Stimulated activated CD4-positive, alpha-beta T cell treated with anti-CD3 and anti-CD28 coated beads, TNF-alpha, amount 100 ng/mL, for 4 hours (primary cell): ENCODE data around the gene CXCL8.
"Not testable (repeated sequence)": the region's sequence is repeated elsewhere in the genome, so short reads cannot be mapped to it uniquely, and the experiment has no call there.

ENCODE experiments used
- DNase-seq, 3 experiments: peaks; one replicate each; pipeline ENCODE4 v3.0.0-alpha.2; 2020; ENCODE audit warnings: low read depth in 3 of 3

CXCL8 gene

DNA sequence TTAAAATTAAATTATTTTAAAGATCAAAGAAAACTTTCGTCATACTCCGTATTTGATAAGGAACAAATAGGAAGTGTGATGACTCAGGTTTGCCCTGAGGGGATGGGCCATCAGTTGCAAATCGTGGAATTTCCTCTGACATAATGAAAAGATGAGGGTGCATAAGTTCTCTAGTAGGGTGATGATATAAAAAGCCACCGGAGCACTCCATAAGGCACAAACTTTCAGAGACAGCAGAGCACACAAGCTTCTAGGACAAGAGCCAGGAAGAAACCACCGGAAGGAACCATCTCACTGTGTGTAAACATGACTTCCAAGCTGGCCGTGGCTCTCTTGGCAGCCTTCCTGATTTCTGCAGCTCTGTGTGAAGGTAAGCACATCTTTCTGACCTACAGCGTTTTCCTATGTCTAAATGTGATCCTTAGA is at the start of gene CXCL8:
Gene CXCL8 (plus strand): TSS at position 217 of the 426 bp plus-strand sequence. CDS start 90 bp downstream, at position 307.
- DNase-seq: no peak

DNA sequence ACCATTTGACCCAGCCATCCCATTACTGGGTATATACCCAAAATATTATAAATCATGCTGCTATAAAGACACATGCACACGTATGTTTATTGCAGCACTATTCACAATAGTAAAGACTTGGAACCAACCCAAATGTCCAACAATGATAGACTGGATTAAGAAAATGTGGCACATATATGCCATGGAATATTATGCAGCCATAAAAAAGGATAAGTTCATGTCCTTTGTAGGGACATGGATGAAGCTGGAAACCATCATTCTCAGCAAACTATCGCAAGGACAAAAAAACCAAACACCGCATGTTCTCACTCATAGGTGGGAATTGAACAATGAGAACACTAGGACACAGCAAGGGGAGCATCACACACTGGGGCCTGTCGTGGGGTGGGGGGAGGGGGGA is 49.2 kb upstream of the CXCL8 start:
- DNase-seq: not testable (repeated sequence)

DNA sequence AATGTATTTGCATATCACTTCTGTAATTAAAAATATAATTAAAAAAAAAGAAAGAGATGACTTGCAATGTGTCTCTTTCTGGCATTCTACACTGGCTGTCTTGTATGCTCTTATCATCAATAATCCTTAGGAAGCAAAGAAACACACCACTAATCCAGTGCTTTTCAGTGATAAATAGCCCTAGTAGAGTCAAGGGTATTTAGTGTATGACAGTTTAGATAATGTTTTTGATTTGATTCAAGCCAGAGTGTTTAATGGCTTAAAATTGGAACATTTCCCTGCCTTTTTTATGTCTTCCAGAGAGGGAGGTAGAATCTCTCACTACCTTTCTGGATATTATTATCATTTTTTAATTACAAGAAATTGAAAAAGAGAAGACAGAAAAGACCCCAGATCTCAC is 48.6 kb upstream of the CXCL8 start:
- DNase-seq: no peak

DNA sequence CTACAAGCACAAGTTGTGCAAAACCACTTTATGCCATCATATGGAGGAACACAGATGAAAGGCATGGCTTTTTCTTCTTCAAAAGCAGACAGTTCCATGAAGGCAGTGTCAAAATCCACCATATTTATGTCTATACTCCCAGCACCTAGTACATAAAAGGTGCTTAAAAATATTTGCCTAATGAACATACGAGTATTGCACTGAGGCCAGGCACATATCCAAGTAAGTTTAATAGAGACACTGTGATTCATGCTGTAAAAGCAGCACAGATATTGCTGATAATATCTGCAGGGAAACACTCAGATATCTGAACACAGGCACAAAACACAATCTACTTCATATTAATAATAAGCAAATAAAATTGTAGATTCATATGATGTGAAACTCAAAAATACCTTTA is 48.1 kb upstream of the CXCL8 start:
- no peak for DNase-seq

DNA sequence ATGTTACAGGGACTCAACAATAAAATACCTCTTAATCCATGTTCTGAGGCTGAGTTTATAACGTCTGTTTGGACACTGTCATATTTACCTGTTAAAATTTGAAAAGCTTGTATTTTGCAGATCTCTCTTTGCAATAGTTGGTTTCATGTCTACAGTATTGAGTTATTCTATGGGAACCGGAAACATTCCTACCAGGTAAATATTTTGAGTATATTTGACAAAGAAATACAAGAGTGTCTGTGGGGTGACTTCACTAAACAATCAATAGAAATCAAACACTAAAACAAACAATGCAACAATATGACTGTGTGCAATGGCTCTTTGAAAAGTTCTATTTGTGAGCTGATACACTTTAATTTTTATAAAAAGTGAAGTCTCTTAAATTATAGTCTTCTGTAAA is 47.7 kb upstream of the CXCL8 start:
- no peak for DNase-seq

DNA sequence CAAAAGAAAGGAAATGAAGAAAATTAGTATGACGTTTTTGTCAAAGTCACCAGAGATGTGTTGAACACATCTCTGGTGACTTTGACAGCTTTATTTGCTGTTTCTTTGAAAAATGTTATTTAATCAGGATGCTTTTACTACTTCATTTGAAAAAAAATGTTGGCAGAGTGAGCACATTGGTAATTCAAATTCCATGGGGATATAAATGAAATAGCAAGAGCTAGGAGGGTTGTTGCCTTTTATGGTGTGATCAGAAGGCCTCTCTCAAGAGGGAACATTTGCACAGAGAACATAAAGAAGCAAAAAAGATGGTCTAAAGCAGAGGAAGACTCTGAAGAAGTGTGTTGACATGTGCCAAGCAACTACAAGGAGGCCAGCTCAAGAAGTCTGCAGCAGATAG is 46.6 kb upstream of the CXCL8 start:
- no peak for DNase-seq

DNA sequence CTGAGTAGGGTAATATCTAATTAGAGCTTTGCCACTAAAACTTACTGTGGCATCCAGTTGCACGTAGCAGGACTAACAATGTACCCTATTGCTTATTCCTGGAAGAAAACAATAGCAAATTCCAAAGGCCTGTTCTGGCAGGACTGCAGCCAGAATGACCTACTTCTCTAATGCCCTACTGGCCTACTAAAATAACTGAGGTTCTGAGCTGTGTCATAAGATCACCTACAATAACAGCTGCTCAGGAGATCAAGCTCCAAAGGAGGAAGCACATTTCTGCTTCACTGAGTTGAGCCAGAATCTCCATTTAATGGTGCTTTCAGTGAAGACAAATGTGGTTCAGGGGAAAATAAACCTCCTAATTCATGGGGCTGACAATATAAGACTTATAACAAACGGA is 42.2 kb upstream of the CXCL8 start:
- DNase-seq: no peak

DNA sequence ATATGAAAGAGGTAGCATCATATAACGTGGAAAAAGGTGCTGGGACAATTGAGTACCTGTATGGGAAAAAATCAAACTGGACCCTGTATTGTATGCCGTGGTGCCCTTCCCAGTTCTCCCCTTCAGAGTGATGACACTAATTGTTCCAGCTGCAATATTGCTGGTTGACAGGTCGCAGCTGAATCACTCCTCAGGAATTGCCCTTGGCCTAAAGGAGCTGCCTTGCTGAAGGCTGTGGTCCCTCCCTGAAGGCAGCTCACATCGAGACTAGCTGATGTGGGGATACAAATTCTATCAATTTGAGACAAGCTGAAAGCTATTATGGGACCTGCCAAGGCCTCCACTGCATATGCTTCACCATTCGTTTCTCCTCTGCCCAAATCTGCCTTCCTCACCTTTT is 39.3 kb upstream of the CXCL8 start:
- DNase-seq: no peak

DNA sequence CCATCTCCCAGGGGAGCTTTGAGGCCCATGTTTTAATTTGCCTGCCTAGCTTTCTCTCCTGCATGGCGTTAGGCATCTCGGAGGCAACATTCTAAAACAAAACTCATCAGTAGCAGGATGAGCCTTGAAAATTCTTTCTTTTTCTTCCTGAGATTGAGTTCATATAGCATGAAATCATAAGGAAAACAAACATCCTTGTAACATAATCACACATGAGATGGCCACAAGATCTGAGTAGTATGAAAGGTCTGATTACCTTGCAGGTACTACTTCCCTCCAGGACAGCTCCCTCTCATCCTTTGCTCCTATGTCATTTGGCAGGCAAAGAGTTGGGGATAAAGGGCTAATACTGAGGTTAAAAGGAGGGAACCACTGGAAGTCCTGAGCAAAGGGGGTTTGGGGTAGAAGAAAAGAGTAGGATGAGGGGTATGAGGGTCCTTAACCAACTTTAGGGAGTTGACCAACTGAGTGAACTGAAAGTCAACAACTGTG is 37.5 kb upstream of the CXCL8 start:
- no peak for DNase-seq

DNA sequence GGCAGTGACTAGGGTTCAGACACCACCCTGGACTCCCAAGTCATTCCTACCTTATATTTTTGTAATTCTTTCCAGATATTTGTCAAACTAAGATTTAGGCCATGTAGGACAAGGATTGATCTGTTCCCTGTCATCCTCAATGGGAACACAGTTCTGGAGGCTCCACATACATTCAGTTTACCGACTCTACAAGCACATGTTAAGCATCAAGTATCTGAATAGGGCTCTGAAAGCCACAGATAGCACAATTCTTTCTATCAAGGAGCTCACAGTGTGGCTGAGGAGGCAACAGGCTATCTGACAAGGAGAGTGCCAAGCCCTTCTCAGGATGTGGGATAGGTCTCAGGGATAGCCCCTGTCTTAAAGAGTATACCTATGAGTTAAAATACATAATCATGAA is 37.0 kb upstream of the CXCL8 start:
- no peak for DNase-seq

DNA sequence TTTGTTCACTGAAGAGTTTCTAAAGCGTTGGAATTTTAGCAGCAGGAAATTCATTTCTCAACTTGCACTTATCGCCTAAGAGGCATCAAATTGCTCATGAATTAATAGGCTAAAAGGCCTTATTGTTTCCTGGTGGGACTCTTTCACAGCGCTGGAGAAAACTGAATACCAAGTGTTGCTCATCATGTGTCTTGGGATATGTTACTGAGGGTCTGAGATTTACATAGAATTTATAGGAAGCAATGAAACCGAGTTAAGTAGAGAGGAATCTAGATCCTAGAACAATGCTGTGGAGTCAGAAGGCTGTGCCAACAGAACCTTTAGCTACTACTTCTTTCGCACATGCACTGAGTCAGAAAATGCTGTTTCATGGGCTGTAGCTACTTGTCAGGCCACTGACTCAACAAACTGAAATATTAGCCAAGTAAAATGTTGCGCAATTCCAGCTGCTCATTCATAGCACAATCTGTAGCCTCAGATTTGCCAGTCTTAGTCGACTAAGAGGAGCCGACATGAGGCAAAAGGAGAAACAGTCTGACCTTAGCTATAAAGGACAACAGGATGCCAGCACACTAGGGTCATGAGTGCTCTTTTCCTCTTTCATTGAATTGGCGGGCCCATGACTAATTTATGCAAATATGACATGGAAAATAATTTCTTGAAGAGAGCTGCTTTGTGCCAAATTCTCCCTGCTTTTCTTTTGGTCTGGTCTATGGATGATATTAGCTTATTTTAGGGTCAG is 35.9 kb upstream of the CXCL8 start:
- no peak for DNase-seq

DNA sequence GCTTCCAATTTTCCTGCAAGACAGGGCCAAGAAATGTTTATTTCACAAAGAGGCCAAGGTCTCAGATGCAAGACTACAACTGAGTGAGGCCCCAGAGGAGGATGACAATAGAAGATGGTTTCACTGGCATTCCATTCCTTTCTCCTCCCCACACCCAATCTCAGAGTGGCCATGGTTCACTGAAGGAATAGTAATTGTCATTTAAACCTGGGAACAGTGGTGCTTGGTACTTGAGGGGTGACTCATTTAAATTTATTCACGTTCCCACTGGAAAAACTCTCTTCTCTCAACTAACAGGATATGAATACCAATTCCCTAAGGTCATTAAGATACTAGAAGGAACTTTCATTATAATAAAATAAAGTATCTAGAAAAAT is 35.3 kb upstream of the CXCL8 start:
- DNase-seq: no peak

DNA sequence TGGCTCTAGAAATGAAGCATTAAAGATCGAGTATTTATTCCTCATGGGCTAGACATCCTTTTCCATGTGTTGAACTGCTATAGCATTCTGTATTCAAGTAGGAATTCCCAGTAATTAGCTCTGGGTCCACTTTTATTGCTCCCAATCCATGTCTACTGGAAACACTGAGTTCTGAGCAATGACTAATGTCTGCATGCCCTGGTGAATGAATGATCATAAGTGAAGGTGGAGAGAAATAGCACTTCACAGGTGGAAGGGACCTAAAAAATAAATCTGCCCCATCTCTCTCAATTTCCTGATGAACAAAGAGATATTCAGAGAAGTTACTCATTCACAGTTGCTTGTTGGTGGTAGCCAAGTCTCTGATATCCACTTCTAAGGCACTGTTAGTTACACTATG is 34.6 kb upstream of the CXCL8 start:
- DNase-seq: no peak

DNA sequence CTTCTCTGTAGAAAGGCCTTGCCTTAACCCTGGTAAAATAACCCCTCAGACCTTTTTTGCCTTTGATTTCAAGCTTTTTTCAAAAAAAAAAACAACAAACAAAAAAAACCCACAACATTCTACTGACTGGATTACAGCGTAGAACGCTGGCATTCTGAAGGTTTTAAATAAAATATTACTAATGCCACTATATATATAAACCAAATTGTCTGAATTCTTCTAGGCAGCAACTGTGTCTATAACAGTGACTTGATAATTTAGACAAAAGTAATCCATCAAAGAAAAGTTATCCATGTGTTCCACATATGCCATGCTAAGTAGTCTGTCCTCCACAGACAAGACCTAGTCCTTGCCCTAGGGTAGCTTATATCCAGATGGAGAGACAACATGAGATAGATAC is 33.6 kb upstream of the CXCL8 start:
- no peak for DNase-seq

DNA sequence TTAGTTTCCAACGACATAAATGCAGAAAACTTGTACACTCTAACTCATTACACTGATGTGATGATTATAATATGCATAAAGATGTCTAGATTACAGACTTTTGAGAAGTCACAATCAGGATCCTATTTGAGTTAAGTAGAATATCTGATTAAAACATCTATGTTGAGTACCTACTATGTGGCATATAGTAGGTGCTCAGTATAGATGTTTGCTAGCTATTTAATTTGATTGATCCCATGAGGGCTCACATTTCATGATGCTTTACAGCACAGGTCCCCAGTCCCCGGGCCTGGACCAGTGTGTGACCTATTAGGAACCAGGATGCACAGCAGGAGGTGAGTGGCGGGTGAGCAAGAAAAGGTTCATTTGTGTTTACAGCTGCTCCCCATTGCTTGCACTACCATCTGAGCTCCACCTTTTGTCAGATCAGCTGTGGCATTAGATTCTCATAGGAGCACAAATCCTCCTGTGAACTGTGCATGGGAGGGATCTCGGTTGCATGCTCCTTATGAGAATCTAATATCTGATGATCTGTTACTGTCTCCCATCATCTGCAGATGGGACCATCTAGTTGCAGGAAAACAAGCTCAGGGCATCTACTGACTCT is 33.0 kb upstream of the CXCL8 start:
- DNase-seq: no peak

DNA sequence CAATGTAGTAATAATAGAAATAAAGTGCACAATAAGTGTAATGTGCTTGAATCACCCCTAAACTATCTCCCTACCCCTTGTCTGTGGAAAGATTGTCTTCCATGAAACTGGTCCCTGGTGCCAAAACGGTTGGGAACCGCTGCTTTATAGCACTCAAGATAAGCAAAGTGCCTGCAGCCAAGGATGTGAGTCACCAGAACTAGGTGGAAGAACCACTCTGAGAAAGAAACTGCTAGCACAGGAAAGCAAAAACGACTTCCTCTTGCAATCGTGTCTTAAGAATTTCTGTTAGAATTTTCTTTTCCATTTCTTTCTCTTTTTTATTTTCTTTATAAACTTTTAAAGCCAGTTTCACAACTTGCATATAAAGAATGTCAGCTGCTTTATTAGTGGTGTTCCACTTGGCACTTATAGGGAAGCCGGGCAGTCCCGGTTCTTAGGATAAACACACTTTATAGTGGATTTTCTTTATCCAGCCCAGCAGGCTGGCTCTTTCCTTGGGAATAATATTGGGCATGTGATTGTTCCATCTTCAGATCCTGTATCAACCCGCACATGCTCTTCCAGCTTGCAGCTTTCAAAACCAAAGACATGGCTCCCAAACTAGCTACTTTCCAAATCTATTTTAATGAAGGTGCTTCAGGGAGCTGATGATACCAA is 32.3 kb upstream of the CXCL8 start:
- DNase-seq: no peak

DNA sequence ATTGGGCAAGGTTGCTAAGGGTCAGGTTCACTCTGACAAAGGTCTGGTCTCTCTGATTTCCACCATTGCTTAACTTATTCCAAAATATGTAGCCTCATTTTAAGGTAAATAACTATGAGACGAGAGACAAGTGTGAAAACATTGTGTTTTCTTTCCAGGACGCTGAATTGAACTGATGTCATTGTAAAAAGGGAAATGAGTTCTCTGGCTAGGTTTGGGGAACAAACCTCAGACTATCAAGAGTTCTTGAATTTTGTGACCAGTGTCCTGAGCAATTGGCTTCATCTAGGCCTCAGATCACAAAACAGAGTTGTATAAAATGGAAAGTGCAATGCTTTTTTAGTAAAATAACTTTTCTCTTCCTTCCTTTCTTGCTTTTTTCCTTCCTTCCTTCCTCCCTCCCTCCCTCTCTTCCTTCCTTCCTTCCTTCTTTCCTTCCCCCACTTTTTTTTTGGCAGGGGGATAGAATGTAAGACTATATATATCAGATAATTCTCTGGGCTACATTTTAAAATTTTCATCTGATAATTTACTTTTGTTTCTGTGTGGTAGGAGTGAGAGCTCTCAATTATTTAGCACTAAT is 30.8 kb upstream of the CXCL8 start:
- DNase-seq: no peak

DNA sequence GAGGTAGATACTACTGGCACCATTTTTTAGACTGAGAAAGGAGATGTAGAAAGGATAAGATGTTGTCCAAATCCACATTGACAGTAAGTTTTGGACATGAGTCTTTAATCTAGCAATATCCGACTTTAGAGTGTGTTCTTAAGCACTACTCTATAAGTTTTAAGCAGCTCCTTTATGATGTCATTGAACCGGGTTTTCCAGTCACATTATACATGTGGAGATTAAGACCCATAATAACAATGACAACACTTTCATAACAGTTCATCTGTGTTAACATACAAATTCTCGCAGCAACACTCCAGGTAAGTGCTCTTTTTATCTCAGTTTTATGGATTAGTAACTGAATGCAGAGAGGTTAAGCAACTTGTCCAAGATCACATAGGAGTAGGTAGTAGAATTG is 30.3 kb upstream of the CXCL8 start:
- no peak for DNase-seq

DNA sequence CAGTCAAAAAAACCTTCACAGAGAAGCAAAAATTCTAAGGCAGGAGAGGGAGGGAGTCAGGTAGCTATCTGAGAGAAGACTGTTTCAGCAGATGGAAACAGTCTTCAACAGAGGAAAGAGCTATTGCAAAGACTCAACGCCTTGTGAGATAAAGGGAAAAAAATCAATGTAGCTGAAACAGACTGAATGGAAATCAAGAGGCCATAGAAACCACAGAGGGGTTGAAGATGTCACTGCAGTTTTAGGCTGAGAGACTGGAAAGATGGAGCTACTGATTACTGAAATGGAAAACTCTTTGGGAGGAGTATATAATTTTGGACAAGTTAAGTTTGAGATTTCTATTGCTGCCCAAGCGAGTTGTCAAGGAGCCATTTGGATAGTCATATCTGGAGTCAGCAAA is 28.4 kb upstream of the CXCL8 start:
- no peak for DNase-seq

DNA sequence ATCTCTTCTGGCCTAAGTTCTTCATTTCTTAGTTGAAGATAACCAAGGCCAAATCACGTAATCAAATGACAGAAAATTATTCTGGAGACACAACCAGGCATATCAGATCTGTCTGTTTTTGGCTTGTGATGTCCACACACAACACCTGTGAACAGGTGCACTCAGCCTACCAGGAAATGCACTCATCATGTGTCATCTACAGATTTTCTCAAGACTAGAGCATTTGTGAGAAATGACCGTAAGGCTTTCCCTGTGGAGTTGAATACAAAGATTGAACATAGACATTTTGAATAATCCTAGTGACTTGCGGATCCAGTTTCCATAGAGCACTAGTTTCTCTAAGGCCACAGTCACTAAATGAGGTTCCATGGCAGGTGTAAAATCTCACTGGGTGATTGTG is 26.7 kb upstream of the CXCL8 start:
- DNase-seq: no peak

DNA sequence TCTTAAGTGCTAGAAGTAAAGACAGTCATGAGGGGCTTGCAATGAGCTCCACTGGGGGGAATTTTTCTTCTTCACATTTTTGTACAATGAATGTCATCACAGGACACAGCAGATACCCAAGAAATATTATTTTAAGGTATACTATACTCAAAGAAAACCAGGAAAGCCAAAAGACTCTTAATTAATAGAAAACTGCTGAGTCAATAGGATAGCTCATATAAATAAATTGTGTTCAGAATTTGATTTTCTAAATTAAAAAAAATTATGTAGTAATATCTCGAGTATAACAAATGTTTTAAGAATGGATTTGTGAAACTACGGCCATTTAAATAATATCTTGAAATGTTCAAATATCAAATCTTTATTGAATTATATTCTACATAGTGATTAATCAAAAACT is 25.7 kb upstream of the CXCL8 start:
- no peak for DNase-seq

DNA sequence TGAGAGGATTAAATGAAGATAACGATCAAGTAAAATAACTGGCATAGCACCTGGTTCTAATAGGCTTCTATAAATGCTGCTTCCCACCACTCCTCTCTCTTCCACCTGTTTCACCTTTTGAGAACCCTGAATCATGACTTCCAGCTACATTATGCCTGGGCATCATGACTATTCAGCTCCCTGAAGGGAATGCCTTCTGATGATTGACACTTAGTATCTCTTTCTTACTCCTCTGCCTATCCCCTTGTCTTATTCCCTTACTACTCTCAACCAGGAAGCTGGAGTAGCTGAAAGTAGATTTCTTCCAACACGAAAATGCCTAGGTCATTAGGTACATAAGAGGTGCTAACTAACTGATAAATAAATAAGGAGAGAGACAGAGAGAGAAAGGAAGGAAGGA is 24.7 kb upstream of the CXCL8 start:
- DNase-seq: no peak
